NCI-H748 treated with DMSO at 0.1 percent for 48 hours (cell line): Measurements from ENCODE around the gene KIF2C.
"Not testable (repeated sequence)": the region's sequence is repeated elsewhere in the genome, so short reads cannot be mapped to it uniquely, and the experiment has no call there.

Source experiments
- DNase-seq: peaks from one replicate; lab custom pipeline; 2025; lab: John Stamatoyannopoulos, UW

The KIF2C gene

DNA sequence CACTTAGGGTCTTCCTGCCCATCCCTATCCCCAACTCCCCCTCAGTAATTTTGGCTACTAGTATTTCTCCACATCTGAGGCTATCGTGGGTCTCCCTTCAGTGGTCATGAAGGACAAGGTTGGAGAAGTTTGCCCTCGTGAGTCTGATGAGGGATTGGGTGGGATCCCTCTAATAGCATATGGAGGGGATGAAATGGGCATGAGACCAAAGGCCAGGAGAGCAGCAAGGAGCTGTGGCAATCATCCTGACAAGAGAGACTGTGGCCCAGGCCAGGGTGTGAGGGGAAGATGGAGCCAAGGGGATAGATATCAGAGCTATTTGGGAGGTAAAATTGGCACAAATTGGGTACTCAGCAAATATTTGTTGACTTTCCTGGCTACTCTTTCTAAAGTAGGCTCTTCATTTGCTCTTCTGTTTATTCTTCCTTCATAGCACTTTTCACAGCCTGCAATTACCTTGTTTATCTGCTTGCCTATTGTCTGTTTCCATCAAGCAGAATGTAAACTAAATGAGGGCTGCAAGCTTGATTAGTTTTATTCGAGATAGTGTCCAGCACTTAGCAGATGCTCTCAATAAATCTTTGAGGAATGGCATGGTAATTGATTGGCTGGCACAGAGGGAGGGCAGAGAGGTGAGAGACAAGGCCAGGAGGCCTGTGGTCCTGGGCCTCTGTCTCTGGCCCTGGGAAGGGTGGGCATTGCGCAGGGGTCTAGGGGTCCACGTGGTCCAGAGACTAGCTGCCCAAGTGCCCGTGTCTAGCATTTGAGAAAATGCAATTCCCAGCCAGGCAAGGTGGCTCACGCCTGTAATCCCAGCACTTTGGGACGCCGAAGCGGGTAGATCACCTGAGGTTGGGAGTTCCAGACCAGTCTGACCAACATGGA lies 59.1 kb downstream of the KIF2C start:
- DNase-seq: peak; percentile 69

- peak; percentile 95 for DNase-seq
These were observed 60.3 kb downstream of the KIF2C start, which contains the start of gene PLK3 for GRCh38 chr1:44799770-44800584. PLK3 (plus strand) TSS chr1:44800377; CDS start chr1:44800464, 87 bp downstream.

DNA sequence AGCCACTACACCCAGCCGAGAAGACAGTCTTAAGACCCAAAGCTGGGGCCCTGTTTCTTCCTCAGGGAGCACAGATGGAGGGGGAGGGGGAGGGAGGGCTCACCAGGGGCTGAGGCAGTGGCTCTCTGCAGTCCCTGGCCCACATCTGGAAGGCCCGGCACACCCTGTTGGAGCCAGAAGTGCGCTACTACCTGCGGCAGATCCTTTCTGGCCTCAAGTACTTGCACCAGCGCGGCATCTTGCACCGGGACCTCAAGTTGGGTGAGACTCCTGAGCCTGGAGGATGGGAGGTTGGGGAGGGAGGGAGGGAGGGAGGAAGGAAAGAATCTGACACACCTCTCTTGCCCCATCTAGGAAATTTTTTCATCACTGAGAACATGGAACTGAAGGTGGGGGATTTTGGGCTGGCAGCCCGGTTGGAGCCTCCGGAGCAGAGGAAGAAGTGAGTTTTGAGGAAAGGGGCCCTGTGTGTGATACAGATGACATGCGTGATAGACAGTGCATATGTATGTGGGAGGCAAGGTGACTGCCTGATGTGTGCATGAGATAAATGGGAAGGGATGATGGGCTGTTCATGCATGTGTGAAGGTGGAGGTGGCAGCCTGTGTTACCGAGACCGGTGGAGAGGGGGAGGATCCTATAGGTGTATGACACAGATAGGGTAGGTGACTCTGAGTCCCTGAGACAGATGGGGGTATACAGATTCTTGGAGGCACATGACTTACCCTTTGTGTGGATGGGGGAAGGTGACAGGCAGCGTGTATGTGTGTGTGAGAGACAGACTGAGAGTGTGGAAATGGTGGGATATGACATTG lies 62.1 kb downstream of the KIF2C start:
- no peak for DNase-seq

- no peak for DNase-seq
These were observed 62.8 kb downstream of the KIF2C start for GRCh38 chr1:44802306-44803061.

DNA sequence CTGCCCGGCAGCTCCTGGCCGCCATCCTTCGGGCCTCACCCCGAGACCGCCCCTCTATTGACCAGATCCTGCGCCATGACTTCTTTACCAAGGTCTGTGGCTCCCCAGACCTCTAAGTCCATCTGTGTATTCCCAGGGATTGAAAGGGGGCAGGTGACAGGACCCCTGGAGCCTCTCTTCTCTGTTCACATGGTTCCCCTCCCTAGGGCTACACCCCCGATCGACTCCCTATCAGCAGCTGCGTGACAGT lies 63.4 kb downstream of the KIF2C start:
- DNase-seq: no peak

GRCh38 chr1:44803312-44804095 lies 63.9 kb downstream of the KIF2C start:
- DNase-seq: no peak

- no peak for DNase-seq
These were observed 65.8 kb downstream of the KIF2C start for GRCh38 chr1:44805311-44806024.

DNA sequence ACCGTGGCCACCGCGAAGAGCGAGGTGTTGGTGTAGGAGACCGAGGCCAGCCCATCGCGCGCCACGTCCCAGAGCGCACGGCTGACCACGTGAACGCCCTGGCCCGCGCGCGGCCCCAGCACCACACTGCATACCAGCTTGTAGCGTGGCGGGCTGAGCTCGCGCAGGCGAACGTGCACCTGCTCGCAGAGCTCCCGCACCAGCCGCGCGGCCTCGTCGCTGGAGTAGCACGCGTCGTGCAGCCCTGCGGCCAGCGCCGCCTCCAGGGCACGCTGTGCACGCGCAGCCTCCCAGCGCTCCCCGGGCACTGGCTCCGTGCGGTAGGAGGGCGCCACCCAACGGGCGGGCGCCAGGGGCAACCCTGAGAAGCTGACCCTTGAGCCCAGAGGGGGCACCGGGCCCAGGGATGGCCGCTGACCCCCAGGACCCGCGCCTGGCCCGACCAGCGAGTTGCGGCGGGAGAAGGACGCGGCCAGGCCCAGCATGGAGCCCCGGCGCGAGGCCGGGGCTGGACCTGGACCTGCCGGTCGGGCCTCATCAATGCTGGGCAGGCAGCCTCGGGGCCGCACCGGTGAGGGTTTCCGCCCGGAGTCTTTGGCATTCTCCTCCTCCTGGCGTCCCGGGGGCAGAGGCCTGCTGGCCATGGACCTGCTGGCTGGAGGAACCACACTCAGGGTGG lies 66.5 kb downstream of the KIF2C start:
- DNase-seq: no peak

- DNase-seq: no peak
These were observed 67.2 kb downstream of the KIF2C start, which contains the start of gene DYNLT4 for GRCh38 chr1:44806704-44807363. DYNLT4 (minus strand) TSS chr1:44807351; CDS start chr1:44806668, 683 bp downstream.

DNA sequence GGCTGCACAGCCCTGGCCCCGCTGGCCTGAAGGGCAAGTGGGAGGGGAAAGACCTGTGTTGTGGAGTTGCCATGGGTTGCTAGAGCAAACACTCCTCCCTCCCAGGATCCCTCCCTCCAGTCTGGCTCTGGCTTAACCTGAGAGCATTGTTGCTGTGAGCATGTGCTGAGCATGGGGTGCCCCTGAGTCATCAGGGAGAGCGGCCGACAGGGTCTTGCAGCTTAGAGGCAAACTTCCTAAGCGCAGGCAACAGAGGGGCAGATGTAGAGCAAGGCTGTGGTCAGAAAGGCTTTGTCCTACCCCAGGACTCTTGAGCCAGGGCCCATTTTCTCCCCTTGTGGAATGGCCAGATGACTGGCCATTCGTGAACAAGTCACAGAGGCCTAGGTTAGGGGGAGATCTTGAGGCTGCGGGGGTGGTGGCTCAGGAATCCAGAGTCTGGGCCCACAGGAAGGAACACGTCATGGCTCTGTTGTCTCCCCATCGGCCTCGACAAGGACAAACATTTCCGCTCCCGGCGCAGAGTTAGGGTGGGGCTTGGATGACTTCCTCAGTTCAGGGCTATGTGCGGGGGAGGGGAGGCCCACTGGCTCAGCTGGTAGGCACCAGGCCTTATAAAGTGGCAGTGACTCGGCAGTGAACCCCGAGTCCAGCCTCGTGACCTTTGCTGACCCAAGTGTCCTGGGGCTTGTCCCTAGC lies 67.9 kb downstream of the KIF2C start:
- DNase-seq: no peak

DNA sequence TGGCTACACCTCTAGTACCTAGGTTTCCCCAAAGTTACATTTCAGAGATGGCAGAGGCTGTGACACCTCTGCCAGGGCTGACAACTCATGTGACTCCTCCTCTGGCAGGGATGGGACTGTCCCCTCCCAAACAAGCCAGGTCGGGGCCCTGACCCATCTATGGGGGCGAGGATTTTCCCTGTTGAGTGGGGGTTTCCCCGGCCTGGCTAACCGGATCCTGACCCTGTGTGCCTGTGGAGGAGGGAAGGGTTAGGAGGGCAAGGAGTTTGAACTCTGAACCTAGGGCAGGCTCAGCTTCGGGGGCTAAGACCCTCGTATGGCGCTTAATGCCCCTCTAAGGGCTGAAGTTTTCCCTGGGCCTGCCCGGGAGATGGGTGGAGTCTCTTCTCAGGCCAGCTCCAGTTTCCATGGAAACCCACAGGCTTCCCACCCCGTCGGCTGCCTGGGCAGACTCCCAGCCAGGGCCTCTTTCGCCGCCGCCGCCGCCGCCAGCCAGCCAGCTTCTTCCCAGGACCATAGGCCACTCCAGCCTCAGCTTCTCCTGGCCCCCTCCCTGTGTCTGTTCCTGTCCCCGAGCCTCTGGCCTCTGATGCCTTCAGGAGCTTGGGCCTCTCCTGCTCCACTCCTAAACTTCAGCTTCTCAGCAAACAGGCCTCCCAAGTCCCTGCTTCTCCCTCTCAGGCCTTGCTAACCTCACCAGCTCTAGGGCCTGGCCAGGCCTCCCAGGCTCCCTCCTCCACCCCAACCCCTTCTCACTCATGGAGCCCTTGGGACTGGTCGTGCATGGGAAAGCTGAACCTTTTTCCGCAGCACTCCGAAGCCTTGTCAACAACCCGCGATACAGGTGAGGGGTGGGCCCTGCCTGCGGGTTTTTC lies 68.7 kb downstream of the KIF2C start, which contains the start of gene BTBD19:
BTBD19 (plus strand) TSS at position 461 of the 875 bp plus-strand sequence; CDS start at position 759, 298 bp downstream.
- no peak for DNase-seq

DNA sequence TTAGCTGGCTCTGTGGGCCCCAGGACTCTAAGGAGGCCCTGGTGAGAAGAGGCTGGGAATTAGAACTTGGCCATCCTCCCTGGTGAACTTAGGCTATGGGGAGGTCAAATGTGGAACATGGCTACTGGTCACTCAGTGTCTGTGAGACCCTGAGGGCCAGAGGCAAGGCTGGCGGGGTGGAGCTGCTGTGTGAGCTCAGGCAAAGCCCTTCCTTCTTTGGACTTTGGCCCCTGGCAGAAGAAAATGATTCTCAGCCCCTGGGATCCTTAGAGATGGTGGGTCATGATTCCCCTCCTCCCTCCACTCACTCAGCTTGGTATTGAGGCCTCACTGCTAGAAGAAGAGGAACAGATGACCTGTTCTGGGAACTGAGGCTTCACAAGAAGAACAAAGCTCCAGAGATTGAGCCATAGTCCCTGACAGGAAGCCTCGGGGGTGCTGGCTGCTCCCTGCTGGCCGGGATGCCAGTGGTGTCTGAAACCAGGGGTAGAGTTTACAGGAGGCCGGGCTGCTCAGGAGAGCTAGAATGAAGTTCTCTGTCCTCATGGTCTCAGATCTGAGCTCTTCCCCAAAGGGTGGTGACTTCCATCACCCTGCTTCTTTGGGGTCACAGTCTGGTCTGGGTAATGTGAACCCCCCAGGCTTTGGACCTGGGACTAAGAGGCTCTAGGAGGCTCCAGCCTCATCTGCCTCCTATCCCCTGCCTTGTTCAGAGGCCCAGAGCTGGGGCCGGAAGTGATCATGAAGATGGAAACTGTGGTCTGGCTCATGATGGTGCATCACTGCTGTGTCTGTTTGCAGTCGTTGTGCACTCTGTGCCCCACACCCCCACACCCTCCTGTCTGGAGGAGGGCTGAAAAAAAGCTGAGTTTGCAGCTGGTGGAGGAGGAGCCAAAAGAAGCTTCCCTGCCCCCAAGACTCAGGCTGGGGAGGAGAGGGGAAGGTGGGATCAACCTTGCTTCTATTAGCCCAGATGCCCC lies 69.6 kb downstream of the KIF2C start:
- no peak for DNase-seq

DNA sequence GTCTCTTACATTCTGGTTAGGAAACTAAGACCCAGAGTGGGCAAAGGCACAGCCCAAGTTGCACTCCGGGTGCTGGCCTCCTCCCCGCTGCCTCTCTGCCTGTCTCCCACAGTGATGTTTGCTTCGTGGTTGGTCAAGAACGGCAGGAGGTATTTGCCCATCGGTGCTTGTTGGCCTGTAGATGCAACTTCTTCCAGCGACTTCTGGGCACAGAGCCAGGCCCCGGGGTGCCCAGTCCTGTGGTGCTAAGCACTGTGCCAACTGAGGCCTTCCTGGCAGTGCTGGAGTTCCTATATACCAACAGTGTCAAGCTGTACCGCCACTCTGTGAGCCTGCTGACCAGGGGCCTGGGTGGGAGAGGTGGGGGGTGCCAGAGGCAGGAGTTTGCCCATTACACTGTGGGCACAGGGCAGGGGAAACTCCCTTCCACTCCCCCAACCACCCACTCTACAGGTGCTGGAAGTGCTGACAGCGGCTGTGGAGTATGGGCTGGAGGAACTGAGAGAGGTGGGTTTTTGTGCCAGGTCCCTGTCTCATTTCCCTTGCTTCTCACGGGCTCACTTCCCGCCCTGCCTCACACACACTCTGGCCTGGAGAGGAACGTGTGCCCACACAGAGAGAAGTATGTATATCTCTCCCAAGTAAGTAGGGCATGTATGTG lies 70.6 kb downstream of the KIF2C start:
- DNase-seq: no peak

DNA sequence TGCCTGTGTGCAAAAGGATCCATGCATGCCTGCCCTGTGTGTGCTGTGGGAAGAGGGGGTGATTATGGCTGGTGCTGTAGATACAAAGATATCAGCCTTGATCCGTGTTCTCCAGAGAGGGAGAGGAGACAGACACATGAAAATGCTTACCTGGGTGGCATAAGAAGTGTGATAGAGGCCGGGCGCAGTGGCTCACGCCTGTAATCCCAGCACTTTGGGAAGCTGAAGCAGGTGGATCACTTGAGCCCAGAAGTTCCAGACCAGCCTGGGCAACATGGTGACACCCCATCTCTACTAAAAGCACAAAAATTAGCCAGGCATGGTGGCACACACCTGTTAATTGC lies 71.1 kb downstream of the KIF2C start:
- DNase-seq: not testable (repeated sequence)

DNA sequence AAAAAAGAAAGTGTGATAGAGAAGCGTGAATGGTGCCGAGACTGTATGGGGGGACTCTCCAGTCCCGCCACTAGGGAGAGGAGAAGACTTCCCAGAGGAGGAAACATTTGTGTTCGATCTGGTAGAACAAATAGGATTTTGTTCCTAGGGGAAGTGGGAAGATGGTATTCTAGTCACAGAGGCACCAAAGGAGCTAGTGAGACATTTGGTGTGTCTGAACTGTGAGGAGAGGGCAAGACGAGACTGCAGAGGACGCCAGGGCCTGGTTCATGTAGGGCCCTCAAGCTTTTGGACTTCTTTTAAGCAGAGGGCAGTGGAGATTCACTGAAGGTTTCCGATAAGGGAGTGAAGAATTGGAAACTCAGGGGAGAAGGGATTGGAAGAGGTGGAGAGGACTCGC lies 71.6 kb downstream of the KIF2C start:
- DNase-seq: no peak
